ENCODE results near the gene RPL9. TPM values are rescaled to one million over a fixed set of nuclear protein-coding genes. Genes with fewer than 3 reads are reported as not detected.

Gene RPL9
- total and polyA plus RNA-seq, 2 of the 4 experiments (the other 2 are of a cell fraction): 1,627 to 1,905 TPM

DNA sequence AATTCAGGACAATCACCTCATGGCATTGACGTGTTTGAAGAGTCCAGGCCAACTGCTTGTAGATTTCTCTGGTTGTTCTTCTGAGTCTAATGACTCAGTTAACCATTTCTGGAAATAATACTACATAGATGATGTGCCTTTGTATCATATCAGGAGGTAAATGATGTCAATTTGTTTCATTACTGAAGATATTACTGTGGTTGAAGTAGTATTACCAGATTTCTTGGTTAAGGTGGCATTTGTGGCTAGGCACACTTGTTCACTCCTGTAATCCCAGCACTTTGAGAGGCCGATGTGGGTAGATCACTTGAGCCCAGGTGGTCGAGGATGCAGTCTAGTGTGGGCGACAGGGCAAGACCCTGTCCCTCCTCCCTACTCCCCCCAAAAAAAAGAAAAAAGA lies 15.7 kb downstream of the RPL9 start:
- Histone ChIP-seq H3K79me1 (ENCODE audit: low read depth in 1 of 2, low read length in 2 of 2) (no peaks in the 10 kb centered on the region), H4K20me1 (ENCODE audit: insufficient read depth, low read length) (no peaks in the 10 kb centered on the region), H3K9me3 (ENCODE audit: control insufficient read depth, insufficient read depth, low read length) (no peaks in the 10 kb centered on the region), H2BK15ac (ENCODE audit: low read depth, low read length) (no peak overlapping the region), H3K18ac (ENCODE audit: low read depth, low read length) (no peak overlapping the region), H3K4ac (ENCODE audit: low read depth, low read length) (no peak overlapping the region), H2AK5ac (ENCODE audit: low read depth, low read length) (no peak overlapping the region), H4K91ac (ENCODE audit: insufficient read depth, low read depth, low read length) (no peak overlapping the region), H2BK120ac (ENCODE audit: low read depth, low read length) (no peak overlapping the region), H4K8ac (ENCODE audit: low read depth in 2 of 2, low read length in 2 of 2) (no peak overlapping the region), H3K4me1 (ENCODE audit: control insufficient read depth, insufficient read depth, low read length) (peaks cover 4% of the 10 kb centered on the region; the same call in 1 of the 2 replicates), H3K27me3 (ENCODE audit: control insufficient read depth, insufficient read depth, low read length) (peaks cover 7% of the 10 kb centered on the region), H3K4me2 (ENCODE audit: low read depth, low read length) (no peak overlapping the region), H2BK5ac (ENCODE audit: low read depth, low read length, poor library complexity, severe bottlenecking) (no peak overlapping the region), H3K27ac (ENCODE audit: insufficient read depth, low read length) (no peak overlapping the region), H3K36me3 (ENCODE audit: control insufficient read depth, insufficient read depth, low read length) (no peaks in the 10 kb centered on the region), H2BK20ac (ENCODE audit: low read depth, low read length) (no peak overlapping the region), H3K56ac (ENCODE audit: extremely low read depth, insufficient read depth, low read length) (no peak overlapping the region), H3K14ac (replicated peaks; ENCODE audit: low read depth, low read length) (no peak overlapping the region), H3K23ac (ENCODE audit: low read depth, low read length) (no peak overlapping the region), H2AK9ac (replicated peaks; ENCODE audit: low read depth, low read length, poor library complexity) (no peak overlapping the region), H3K9me1 (ENCODE audit: insufficient read depth, low read length) (no peaks in the 10 kb centered on the region), H3K9ac (ENCODE audit: low read depth, low read length) (no peak overlapping the region), H4K5ac (ENCODE audit: low read depth, low read length) (no peak overlapping the region), H2AFZ (replicated peaks; ENCODE audit: low read length, poor library complexity) (no peak overlapping the region), H3K4me3 (ENCODE audit: insufficient read depth, low read depth, low read length) (no peak overlapping the region)
- dilution Hi-C loops (cut with HindIII; ENCODE audit: low sequenced_read_pairs, unreplicated experiment) (no loop called here), intact Hi-C loops (cut with micrococcal nuclease) (loop anchor here (10.0 kb wide), 1 partner anchor 688 kb away; no protein-coding TSS in a partner anchor), in situ Hi-C loops (cut with MboI; ENCODE audit: low sequenced_read_pairs) (no loop called here)
- no TSS peak for BruUV-seq (replicated peaks)
- POLR2A ChIA-PET (ENCODE audit: unreplicated experiment): interaction anchor here (0.7 kb wide), 1 partner anchor 16 kb away, joined by 3 read pairs; the partner anchor contains the start of gene LIAS
- TF ChIP-seq MXI1 (IDR thresholded peaks at IDR 0.05; ENCODE audit: borderline replicate concordance, low read depth, low read length) (no peak), RCOR1 (IDR thresholded peaks at IDR 0.05; ENCODE audit: insufficient replicate concordance, low read length) (no peak), POLR2A (IDR thresholded peaks at IDR 0.05; ENCODE audit: low read depth, low read length) (no peak), SMC3 (IDR thresholded peaks at IDR 0.05; ENCODE audit: low read depth, low read length) (no peak)
- WGBS, 2 experiments (ENCODE audit: extremely low coverage in 2 of 2, insufficient read length in 1 of 2): no CpG with 5 or more reads among the region's 4 CpGs
- no peak for DNase-seq
- no peak for ATAC-seq (ENCODE audit: low read depth)
- CTCF ChIA-PET: interaction anchor here (0.7 kb wide), 1 partner anchor 15 kb away, joined by 5 read pairs; no protein-coding TSS in a partner anchor
